Fibroblast of the aortic adventitia (primary cell): ENCODE data around the gene CLECL1. TPM values are rescaled to one million over a fixed set of nuclear protein-coding genes. Genes with fewer than 3 reads are reported as not detected.
"Not testable (repeated sequence)": the region's sequence is repeated elsewhere in the genome, so short reads cannot be mapped to it uniquely, and the experiment has no call there.

ENCODE experiments used
- DNase-seq: peaks from one replicate; pipeline ENCODE4 v3.0.0-alpha.2; 2010; ENCODE audit warnings: low read depth
- H3K4me3 ChIP-seq: 2 replicates; pipeline ENCODE4 v1.5.1; 2011; ENCODE audit warnings: low read depth, mild to moderate bottlenecking, control low read depth, low read length, moderate library complexity
- total RNA-seq: library from RNA; depleted of rRNA; stranded (reverse); fragments of >200 nt; gene quantifications from 2 replicates; pipeline ENCODE4 v1.2.3, GENCODE V29; 2012; ENCODE audit warnings: low replicate concordance
- TF ChIP-seq, protein P1 (sequence below): IDR thresholded peaks from 2 replicates; pipeline ENCODE4 v1.5.1; 2011; ENCODE audit warnings: mild to moderate bottlenecking, low read length, control low read depth, inconsistent platforms; ENCODE audit not compliant: insufficient read depth

Gene CLECL1
- total RNA-seq, 1 donor, result not detected

DNA sequence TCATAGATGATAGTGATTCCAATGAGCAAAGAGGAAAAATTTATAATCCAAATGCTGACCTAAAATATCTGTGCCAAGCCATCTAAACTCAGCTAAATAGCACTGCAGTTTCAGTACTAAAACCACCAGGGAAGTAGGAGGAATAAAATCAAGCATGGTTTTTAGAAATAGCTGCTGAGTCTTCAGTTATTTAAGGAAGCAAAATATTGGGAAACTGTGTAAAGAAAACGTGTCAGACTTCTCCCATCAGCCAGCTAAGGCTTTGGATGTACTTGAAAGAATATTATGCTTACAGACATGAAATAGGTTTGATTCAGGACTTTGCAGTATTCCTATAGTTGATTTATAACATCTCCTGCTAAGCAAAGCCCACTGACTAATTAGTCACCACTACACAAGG lies 38.7 kb downstream of the CLECL1 start:
- TF ChIP-seq, protein P1, sequence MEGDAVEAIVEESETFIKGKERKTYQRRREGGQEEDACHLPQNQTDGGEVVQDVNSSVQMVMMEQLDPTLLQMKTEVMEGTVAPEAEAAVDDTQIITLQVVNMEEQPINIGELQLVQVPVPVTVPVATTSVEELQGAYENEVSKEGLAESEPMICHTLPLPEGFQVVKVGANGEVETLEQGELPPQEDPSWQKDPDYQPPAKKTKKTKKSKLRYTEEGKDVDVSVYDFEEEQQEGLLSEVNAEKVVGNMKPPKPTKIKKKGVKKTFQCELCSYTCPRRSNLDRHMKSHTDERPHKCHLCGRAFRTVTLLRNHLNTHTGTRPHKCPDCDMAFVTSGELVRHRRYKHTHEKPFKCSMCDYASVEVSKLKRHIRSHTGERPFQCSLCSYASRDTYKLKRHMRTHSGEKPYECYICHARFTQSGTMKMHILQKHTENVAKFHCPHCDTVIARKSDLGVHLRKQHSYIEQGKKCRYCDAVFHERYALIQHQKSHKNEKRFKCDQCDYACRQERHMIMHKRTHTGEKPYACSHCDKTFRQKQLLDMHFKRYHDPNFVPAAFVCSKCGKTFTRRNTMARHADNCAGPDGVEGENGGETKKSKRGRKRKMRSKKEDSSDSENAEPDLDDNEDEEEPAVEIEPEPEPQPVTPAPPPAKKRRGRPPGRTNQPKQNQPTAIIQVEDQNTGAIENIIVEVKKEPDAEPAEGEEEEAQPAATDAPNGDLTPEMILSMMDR, result no peak
- no peak for DNase-seq
- no peak overlapping the region for H3K4me3 ChIP-seq

DNA sequence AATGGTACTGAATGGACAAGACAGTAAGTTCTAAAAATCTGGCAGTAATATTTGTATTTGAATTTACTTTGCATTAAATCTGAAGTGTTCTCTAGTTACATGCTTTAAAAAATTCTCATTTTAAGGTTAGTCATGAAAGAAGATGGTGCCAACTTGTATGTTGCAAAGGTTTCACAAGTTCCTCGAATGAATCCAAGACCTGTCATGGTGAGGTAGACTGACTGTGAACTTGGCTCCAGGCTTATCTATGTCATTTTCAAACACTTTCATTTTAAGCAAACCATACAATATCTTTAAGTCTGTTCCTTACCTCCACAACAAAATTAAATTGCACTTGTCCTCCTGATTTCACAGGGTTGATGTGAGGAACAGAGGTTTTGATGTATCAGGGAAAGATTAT lies 40.0 kb downstream of the CLECL1 start:
- DNase-seq, result peak; percentile 65
- TF ChIP-seq, protein P1, result no peak
- H3K4me3 ChIP-seq, result no peak overlapping the region

DNA sequence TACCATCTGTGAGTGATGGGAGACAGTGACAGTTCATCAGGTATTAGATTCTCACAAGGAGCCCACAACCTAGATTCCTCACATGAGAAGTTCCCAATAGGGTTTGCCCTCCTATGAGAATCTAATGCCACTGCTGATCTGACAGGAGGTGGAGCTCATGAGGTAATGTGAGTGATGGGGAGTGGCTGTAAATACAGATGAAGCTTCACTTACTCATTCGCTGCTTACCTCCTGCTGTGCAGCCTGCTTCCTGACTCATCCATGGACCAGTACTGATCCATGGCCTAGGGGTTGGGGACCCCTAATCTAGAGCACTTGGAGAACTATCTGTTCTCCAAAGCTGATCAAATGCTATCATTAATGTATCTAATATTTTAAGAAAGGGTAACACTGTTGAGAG lies 45.7 kb downstream of the CLECL1 start:
- TF ChIP-seq, protein P1, result no peak
- no peak for DNase-seq
- no peak overlapping the region for H3K4me3 ChIP-seq

DNA sequence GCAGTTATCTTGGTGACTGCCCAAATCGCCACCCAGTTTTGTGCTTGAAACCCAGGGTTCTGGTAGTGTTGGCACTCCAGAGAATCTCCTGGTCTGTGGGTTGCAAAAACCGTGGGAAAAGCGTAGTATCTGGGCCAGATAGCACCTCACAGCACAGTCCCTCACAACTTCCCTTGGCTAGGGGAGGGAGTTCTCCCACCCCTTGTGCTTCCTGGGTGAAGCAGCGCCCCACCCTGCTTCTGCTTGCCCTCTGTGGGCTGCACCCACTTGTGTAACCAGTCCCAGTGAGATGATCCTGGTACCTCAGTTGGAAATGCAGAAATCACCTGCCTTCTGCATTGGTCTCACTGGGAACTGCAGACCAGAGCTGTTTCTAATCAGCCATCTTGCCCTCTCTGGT lies 47.0 kb downstream of the CLECL1 start:
- H3K4me3 ChIP-seq, result no peak overlapping the region
- TF ChIP-seq, protein P1, result no peak
- no peak for DNase-seq

DNA sequence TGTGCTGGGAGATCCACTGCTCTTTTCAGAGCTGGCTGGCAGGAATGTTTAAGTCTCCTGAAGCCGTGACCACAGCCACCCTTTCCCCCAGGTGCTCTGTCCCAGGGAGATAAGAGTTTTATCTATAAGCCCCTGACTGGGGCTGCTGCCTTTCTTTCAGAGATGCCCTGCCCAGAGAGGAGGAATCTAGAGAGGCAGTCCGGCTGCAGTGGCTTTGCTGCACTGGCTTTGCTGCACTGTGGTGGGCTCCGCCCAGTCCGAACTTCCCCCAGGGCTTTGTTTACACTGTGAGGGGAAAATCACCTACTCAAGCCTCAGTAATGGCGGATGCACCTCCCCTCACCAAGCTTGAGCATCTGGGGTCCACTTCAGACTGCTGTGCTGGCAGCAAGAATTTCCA lies 47.5 kb downstream of the CLECL1 start:
- not testable (repeated sequence) for H3K4me3 ChIP-seq, DNase-seq

DNA sequence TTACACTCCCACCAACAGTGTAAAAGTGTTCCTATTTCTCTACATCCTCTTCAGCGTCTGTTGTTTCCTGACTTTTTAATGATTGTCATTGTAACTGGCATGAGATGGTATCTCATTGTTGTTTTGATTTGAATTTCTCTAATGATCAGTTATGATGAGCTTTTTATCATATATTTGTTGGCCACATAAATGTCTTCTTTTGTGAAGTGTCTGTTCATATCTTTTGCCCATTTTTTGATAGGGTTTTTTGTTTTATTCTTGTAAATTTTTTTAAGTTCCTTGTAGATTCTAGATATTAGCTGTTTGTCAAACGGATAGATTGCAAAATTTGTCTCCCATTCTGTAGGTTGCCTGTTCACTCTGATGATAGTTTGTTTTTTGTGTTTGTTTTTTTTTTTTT lies 49.9 kb downstream of the CLECL1 start:
- not testable (repeated sequence) for H3K4me3 ChIP-seq, DNase-seq

DNA sequence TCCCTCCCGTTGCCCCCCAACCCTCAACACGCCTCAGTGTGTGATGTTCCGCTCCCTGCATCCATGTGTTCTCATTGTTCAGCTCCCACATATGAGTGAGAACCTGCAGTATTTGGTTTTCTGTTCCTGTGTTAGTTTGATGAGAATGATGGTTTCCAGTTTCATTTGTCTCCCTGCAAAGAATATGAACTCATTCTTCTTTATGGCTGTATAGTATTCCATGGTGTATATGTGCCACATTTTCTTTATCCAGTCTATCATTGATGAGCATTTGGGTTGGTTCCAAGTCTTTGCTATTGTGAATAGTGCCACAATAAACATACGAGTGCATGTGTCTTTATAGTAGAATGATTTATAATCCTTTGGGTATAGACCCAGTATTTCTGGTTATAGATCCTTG lies 50.4 kb downstream of the CLECL1 start:
- not testable (repeated sequence) for DNase-seq, H3K4me3 ChIP-seq

DNA sequence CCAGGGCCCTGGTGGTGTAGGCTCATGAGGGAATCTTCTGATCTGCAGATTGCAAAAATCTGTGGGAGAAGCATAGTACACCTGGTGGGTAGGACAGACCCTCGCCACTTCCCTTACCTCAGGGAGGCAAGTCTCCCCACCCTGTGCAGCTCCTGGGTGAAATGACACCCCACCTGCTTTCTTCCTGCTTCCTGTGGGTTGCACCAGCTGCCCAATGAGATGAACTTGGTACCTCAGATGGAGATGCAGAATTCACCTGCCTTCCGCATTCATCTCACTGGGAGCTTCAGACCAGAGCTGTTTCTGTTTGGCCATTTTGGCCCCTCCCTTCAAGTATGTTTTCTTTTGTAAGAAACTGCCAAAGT lies 58.7 kb downstream of the CLECL1 start:
- DNase-seq, result no peak
- TF ChIP-seq, protein P1, result no peak
- no peak overlapping the region for H3K4me3 ChIP-seq
